ENCODE results near the gene GARS1.
A peak's percentile ranks its signal among the peaks of the same experiment; 100 is the strongest.
"Not testable (repeated sequence)": the region's sequence is repeated elsewhere in the genome, so short reads cannot be mapped to it uniquely, and the experiment has no call there.

Gene GARS1

GRCh38 chr7:30583181-30583580 lies 11.5 kb upstream of the GARS1 start:
- DNase-seq: no peak

- no peak for DNase-seq
Observed at GRCh38 chr7:30584415-30584814, 10.3 kb upstream of the GARS1 start.

- DNase-seq: no peak
Observed at GRCh38 chr7:30584965-30585364, 9.7 kb upstream of the GARS1 start.

- no peak for DNase-seq
Observed at GRCh38 chr7:30585675-30586074, 9.0 kb upstream of the GARS1 start.

GRCh38 chr7:30587547-30587946 lies 7.1 kb upstream of the GARS1 start:
- not testable (repeated sequence) for DNase-seq

- no peak for DNase-seq
Observed at GRCh38 chr7:30589111-30589510, 5.6 kb upstream of the GARS1 start.

- DNase-seq: no peak
Observed at GRCh38 chr7:30594048-30594539, 584 bp upstream of the GARS1 start.

- peak; percentile 74 for DNase-seq
Observed at GRCh38 chr7:30595436-30596013, 847 bp downstream of the GARS1 start.

- peak; percentile 48 for DNase-seq
Observed at GRCh38 chr7:30596014-30596641, 1.4 kb downstream of the GARS1 start.

- no peak for DNase-seq
Observed at GRCh38 chr7:30596721-30597120, 2.0 kb downstream of the GARS1 start.

- DNase-seq: no peak
Observed at GRCh38 chr7:30598121-30598876, 3.6 kb downstream of the GARS1 start.

- peak; percentile 57 for DNase-seq
Observed at GRCh38 chr7:30604901-30605300, 10.2 kb downstream of the GARS1 start.

- DNase-seq: no peak
Observed at GRCh38 chr7:30605832-30606231, 11.2 kb downstream of the GARS1 start.

GRCh38 chr7:30612658-30613265 lies 18.1 kb downstream of the GARS1 start:
- no peak for DNase-seq

- DNase-seq: no peak
Observed at GRCh38 chr7:30613366-30614325, 19.0 kb downstream of the GARS1 start.

- DNase-seq: no peak
Observed at GRCh38 chr7:30616318-30616717, 21.6 kb downstream of the GARS1 start.

GRCh38 chr7:30617359-30617758 lies 22.7 kb downstream of the GARS1 start:
- DNase-seq: no peak

- no peak for DNase-seq
Observed at GRCh38 chr7:30618080-30618676, 23.5 kb downstream of the GARS1 start.

GRCh38 chr7:30618961-30619360 lies 24.3 kb downstream of the GARS1 start:
- no peak for DNase-seq

GRCh38 chr7:30625283-30625682 lies 30.6 kb downstream of the GARS1 start:
- no peak for DNase-seq

GRCh38 chr7:30627026-30627425 lies 32.3 kb downstream of the GARS1 start:
- no peak for DNase-seq

- DNase-seq: no peak
Observed at GRCh38 chr7:30630986-30631385, 36.3 kb downstream of the GARS1 start.

All from eye (tissue), 1 donor.